Testis (tissue), 3 donors: Measurements from ENCODE around the gene RRM1. TPM values are rescaled to one million over a fixed set of nuclear protein-coding genes. Genes with fewer than 3 reads are reported as not detected.

Experiments used
- DNase-seq: peaks from one replicate; pipeline ENCODE4 v3.0.0-alpha.2; 2019
- H3K27ac ChIP-seq, 2 donors: fragments of 200-600 bp; sonication (generic); one replicate each; pipeline ENCODE4 v1.5.1; 2019
- H3K27me3 ChIP-seq: fragments of 200-600 bp; sonication (generic); one replicate; pipeline ENCODE4 v1.5.1; 2019
- H3K36me3 ChIP-seq: fragments of 200-600 bp; sonication (generic); one replicate; pipeline ENCODE4 v1.5.1; 2017; ENCODE audit warnings: low read depth; ENCODE audit errors: missing control alignments
- H3K4me1 ChIP-seq: fragments of 200-600 bp; sonication (generic); one replicate; pipeline ENCODE4 v1.5.1; 2019
- H3K4me3 ChIP-seq, 2 donors: fragments of 200-600 bp; sonication (generic); one replicate each; pipeline ENCODE4 v1.5.1; 2017 to 2019
- H3K9me3 ChIP-seq: fragments of 200-600 bp; sonication (generic); one replicate; pipeline ENCODE4 v1.5.1; 2017
- CTCF ChIP-seq, 3 experiments: fragments of 450-650 bp in 2 of 3; fragments of 200-600 bp in 1 of 3; sonication (generic) in 1 of 3; IDR thresholded peaks; one replicate each; pipeline ENCODE4 v1.5.1; 2016 to 2019; ENCODE audit warnings: antibody characterized with exemption in 3 of 3, mild to moderate bottlenecking in 2 of 3, moderate library complexity in 1 of 3
- POLR2A ChIP-seq: fragments of 450-650 bp; IDR thresholded peaks from one replicate; pipeline ENCODE4 v1.6.1; 2017; ENCODE audit warnings: antibody characterized with exemption, mild to moderate bottlenecking, moderate library complexity
- WGBS, 2 donors: methylation state at CpG; one replicate each; pipeline ENCODE4 v1.1.5; 2018; 5-methylcytosine and 5-hydroxymethylcytosine counted together
- intact Hi-C: fragments of 100-400 bp; cut with DNase I; formaldehyde crosslinking; loops from one replicate; pipeline ENCODE4 v1.15.1; 2023; ENCODE audit warnings: low total_unique reads
- polyA plus RNA-seq: library from polyadenylated mRNA; stranded (reverse); fragments of 350-450 nt; fragmentation: Illumina TruSeq; extraction: RNeasy Lipid Tissue Mini Kit (QIAGEN cat#74804); gene quantifications from one replicate; pipeline ENCODE4 v1.2.3, GENCODE V29; 2014; ENCODE audit warnings: low read depth, low replicate concordance; ENCODE audit not compliant: insufficient read depth
- total RNA-seq, 2 donors: library from RNA; depleted of rRNA; stranded (reverse); fragments of >200 nt; gene quantifications; one replicate each; pipeline ENCODE4 v1.2.3, GENCODE V29; 2016

Gene RRM1
- total and polyA plus RNA-seq, 3 donors from 2014 or later, result 31.4 to 48.3 (median 45.9) TPM

- no peaks in the 10 kb centered on the region for H3K9me3 ChIP-seq
- H3K4me1 ChIP-seq, result no peaks in the 10 kb centered on the region
- DNase-seq, result no peak
- H3K36me3 ChIP-seq, result no peaks in the 10 kb centered on the region
- intact Hi-C loops, result no loop called here
- TF ChIP-seq POLR2A, result no peak
- H3K27me3 ChIP-seq, result no peaks in the 10 kb centered on the region
- no peak overlapping the region for H3K27ac ChIP-seq
- no peak overlapping the region for H3K4me3 ChIP-seq
- WGBS, 2 donors, result 49 to 70% methylated on average over 2 of the region's 2 CpGs
Measured at GRCh38 chr11:4065601-4066377, 28.8 kb upstream of the RRM1 start.

GRCh38 chr11:4066910-4067309, 27.7 kb upstream of the RRM1 start:
- intact Hi-C loops, result no loop called here
- TF ChIP-seq POLR2A (no peak), CTCF (IDR thresholded peaks at IDR 0.05) (no peak)
- Histone ChIP-seq H3K9me3 (no peaks in the 10 kb centered on the region), H3K27ac (no peak overlapping the region), H3K27me3 (no peaks in the 10 kb centered on the region), H3K4me3 (no peak overlapping the region), H3K4me1 (no peaks in the 10 kb centered on the region), H3K36me3 (no peaks in the 10 kb centered on the region)
- DNase-seq, result no peak
- 70 to 71% methylated on average over 5 of the region's 5 CpGs for WGBS, 2 donors

GRCh38 chr11:4068962-4069361, 25.6 kb upstream of the RRM1 start:
- WGBS, 2 donors, result 52 to 84% methylated on average over 1 of the region's 1 CpG
- DNase-seq, result no peak
- no peak overlapping the region for H3K27ac ChIP-seq
- H3K9me3 ChIP-seq, result no peaks in the 10 kb centered on the region
- H3K27me3 ChIP-seq, result no peaks in the 10 kb centered on the region
- no peak for TF ChIP-seq POLR2A
- TF ChIP-seq CTCF (IDR thresholded peaks at IDR 0.05), result no peak
- H3K4me3 ChIP-seq, result no peak overlapping the region
- no peaks in the 10 kb centered on the region for H3K4me1 ChIP-seq
- no peaks in the 10 kb centered on the region for H3K36me3 ChIP-seq
- intact Hi-C loops, result no loop called here

- no peaks in the 10 kb centered on the region for H3K4me1 ChIP-seq
- no peak for TF ChIP-seq CTCF (IDR thresholded peaks at IDR 0.05)
- no peak overlapping the region for H3K27ac ChIP-seq
- no peak overlapping the region for H3K4me3 ChIP-seq
- no peaks in the 10 kb centered on the region for H3K27me3 ChIP-seq
- intact Hi-C loops, result loop anchor here (5.0 kb wide), 1 partner anchor 219 kb away; no protein-coding TSS in a partner anchor
- H3K36me3 ChIP-seq, result no peaks in the 10 kb centered on the region
- DNase-seq, result no peak
- no peaks in the 10 kb centered on the region for H3K9me3 ChIP-seq
Measured at GRCh38 chr11:4071325-4071724, 23.3 kb upstream of the RRM1 start.

- no peaks in the 10 kb centered on the region for H3K4me1 ChIP-seq
- no peaks in the 10 kb centered on the region for H3K27me3 ChIP-seq
- TF ChIP-seq CTCF (IDR thresholded peaks at IDR 0.05) (no peak), POLR2A (no peak)
- no peaks in the 10 kb centered on the region for H3K36me3 ChIP-seq
- DNase-seq, result no peak
- H3K27ac ChIP-seq, result no peak overlapping the region
- no peaks in the 10 kb centered on the region for H3K9me3 ChIP-seq
- intact Hi-C loops, result loop anchor here (5.0 kb wide), 1 partner anchor 220 kb away; no protein-coding TSS in a partner anchor
- H3K4me3 ChIP-seq, result no peak overlapping the region
Measured at GRCh38 chr11:4071914-4072313, 22.7 kb upstream of the RRM1 start.
